Epidermal melanocyte (primary cell): Measurements from ENCODE around the gene GNAO1.
A peak's percentile ranks its signal among the peaks of the same experiment; 100 is the strongest.

Experiments
- DNase-seq: peaks from one replicate; pipeline ENCODE4 v3.0.0; 2011; ENCODE audit warnings: low spot score; ENCODE audit not compliant: insufficient read length

GNAO1 gene

DNA sequence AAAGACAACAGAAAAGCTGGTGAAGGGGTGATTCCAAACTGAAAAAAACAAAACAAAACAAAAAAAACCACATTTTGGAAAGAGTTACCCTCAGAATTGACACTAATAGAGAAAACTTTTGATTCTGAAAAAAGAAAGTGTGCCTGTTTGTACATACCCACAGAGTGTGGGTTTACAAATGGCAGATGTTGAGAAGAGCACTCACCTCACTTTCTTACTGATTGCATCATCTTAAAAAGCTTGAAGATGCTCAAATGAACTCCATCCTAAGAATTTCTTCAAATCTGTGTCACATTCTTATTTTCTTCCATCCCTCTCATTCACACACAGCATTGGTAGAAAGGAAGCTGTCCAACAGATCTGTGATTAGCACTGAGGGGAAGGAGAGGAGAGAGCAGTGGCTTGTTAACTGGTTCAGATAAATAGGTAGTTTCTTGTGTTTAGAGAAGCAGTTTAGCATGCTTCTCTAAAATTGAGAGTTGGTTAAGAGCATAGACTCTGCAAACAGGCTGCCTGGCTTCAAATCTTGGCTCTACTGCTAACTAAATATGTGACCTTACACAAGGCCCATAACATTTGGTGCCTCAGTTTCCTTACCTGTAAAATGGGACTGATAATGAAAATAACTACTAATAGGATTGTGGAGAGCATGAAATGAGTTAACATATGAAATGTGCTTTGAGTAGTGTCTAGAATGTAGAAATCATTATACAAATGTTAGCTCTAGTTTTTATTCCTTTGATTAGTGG lies 6.9 kb downstream of the GNAO1 start:
- DNase-seq: no peak

- no peak for DNase-seq
Measured at GRCh38 chr16:56198755-56199114, 7.4 kb downstream of the GNAO1 start.

- no peak for DNase-seq
Measured at GRCh38 chr16:56199164-56199563, 7.9 kb downstream of the GNAO1 start.

GRCh38 chr16:56201030-56201429 lies 9.7 kb downstream of the GNAO1 start:
- DNase-seq: no peak

- no peak for DNase-seq
Measured at GRCh38 chr16:56202036-56202435, 10.7 kb downstream of the GNAO1 start.

GRCh38 chr16:56203052-56203451 lies 11.8 kb downstream of the GNAO1 start:
- DNase-seq: no peak

DNA sequence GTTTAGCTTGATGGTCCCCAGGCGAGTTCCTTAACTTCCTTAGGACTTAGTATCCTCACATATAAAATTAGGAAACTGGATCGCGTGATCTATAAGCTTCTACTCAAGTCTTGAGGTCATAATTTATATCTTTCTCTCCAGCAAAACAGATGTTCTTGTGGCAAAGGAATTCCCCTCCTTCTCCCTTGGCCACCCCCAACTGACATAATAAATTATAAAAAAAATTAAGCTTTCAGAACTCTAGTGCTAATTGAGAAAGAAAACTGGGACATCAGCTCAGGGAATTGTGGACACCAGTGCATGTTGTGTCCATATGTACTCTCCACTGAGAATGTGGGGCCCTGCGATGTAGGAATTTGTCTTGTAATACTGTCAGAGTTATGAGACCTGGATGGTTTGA lies 13.5 kb downstream of the GNAO1 start:
- DNase-seq: no peak

DNA sequence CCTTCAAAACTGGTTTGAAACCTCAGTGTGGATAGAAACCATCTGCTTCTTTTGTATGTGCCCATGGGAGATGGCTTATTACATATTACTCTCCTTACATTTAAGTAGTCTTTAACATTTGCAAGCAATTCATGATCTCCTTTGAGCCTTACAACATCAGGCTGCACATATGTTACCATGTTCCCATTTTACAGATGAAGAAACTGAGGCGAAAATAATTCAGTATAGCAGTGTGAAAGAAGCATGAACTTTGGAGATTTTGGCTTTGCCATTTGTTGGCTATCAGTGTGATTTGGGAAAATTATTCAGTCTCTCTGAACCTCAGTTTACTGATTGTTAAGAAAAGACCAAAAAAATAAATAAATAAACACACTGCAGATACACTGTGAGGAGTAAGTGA lies 15.7 kb downstream of the GNAO1 start:
- DNase-seq: no peak

GRCh38 chr16:56207421-56207820 lies 16.1 kb downstream of the GNAO1 start:
- no peak for DNase-seq

DNA sequence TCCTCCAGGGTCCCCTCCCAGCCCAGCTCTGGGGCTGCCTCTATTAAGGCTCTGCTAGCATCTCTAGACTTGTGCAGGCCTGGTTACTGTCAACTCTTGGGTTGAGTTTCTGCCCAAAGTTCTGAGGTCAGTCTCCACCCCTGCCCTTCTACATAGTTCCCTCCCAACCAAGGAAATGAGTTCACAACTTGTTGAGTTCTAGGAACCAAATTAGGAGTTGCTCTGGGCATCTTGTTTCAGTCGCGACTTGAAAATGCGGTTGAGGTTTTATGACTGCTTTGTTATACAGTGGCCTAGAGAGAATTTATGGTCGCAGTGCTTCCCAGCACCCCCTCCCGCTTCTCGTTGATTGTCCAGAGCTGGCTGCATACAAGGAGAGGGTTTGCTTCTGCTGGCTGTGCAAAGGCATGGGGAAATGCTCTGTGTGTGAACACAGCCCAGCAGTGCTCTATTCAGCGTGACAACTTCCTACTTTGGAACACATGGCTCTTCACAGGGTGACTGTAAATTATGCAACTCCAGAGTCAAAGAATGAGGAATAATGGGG lies 20.2 kb downstream of the GNAO1 start:
- DNase-seq: no peak

DNA sequence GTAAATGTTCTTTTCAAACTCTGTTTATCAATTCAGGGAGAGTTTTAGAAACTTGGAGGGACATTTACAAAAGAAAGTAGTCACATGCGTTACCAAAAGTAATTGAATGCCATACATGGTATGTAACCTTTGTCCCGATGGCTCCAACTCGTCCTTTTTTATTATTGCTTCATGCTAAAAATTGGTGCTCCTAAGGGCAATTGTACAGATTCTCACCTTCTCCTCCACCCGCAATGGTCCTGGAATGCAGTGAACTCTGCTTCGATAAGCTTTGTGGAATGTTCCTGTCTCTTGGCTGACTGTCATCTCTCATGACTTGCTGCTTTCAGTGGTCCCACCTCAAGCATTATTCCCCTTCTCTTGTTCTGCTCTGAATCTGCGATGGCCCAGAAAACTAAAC lies 20.9 kb downstream of the GNAO1 start:
- no peak for DNase-seq

DNA sequence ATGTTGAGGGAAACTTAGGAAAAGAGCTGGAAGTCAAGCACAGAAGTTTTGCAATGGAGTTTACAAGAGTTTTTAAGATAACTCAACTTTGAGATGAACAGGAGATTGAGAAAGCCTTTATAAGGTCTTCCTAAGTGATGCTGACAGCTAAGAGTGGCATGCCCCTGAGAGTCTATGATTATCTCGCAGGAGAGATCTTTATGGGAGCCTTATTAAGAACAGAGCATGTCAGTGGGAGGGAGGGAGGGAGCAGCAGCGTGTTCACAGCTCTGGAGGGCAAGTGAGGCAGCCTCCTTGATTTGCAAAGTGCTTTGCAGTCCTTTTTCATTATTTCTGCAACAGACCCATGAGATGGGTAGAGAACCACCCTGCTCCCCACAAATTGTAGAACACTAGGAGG lies 30.7 kb downstream of the GNAO1 start:
- no peak for DNase-seq

DNA sequence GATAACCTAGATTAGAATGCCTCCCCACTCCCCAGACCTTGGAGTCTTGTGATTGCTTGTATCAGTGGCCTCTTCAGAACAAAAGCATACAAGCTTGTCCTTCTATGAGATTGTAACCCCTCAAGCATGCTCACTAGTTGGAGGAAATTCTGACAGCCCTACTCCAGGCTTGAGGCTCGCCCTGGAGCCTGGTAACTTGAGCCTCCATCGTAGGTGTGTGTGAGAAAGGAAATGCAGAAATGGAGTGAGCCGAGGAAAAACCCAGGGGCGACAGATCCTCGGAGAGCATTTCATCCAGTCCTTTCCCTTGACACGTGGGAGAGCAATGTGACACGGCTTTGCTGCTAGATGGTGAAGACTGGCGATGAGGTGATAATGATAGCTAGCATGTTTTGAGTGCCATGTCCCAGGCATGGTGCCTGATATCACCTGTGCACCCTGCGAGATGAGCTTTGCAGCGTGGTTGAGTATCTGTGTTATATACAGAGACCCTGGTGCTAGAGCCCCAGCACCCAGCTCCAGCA lies 31.2 kb downstream of the GNAO1 start:
- DNase-seq: no peak

- DNase-seq: no peak
Measured at GRCh38 chr16:56225017-56225742, 33.9 kb downstream of the GNAO1 start.

DNA sequence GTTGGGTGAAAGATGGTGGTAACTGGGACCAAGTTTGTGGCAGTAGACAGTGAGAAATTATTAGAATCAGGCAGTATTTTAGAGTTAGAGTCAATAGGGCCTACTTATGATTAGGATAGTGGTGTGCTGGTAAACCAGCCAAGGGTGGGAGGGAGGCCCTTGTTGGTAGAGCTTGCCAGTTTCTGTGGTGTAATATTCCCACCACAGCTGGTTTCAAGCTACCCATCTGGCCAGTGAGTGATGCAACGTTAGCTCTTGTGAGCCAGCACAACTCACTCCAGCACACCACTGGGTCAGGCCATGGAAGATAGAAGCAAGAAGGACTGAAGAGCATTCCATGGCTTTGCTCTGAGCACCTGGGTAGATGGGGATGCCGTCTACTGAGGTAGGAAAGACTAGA lies 34.9 kb downstream of the GNAO1 start:
- no peak for DNase-seq

GRCh38 chr16:56226845-56227525 lies 35.7 kb downstream of the GNAO1 start:
- DNase-seq: no peak

DNA sequence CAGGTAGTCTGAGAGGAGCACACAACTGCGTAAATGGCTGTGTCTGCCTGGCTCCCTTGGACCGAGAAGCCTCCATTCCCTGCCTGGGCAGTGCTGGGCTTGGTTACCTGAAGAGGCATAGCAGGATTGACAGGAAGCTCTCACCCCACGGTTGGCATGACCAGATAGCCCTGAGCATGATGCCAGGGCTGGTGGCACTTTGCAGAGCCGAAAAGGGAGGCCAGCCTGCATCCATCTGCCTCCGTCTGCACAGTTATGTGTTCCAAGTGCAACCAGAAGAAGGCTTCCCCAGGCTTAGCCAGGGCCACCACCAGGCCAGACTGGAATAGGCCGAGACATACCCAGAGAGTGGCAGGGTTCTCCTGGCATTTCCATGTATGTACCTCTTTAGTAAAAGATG lies 36.6 kb downstream of the GNAO1 start:
- DNase-seq: no peak

- DNase-seq: no peak
Measured at GRCh38 chr16:56228476-56228875, 37.2 kb downstream of the GNAO1 start.

- DNase-seq: no peak
Measured at GRCh38 chr16:56233795-56234566, 42.7 kb downstream of the GNAO1 start.

- DNase-seq: no peak
Measured at GRCh38 chr16:56234737-56235136, 43.4 kb downstream of the GNAO1 start.

- DNase-seq: peak; percentile 37
Measured at GRCh38 chr16:56237451-56237930, 46.2 kb downstream of the GNAO1 start.
